Transverse colon (tissue), 4 donors: ENCODE results near the gene CRABP2. TPM values are rescaled to one million over a fixed set of nuclear protein-coding genes. Genes with fewer than 3 reads are reported as not detected.
A peak's percentile ranks its signal among the peaks of the same experiment; 100 is the strongest.

Source experiments
- DNase-seq: peaks from one replicate; pipeline ENCODE4 v3.0.0-alpha.2; 2019
- H3K27ac ChIP-seq, 4 donors: fragments of 200-600 bp; sonication (generic); 2 replicates each; pipeline ENCODE4 v1.5.1; 2016 to 2018; ENCODE audit warnings: inconsistent platforms in 4 of 4
- H3K27me3 ChIP-seq: fragments of 200-600 bp; sonication (generic); 2 replicates; pipeline ENCODE4 v1.5.1; 2017; ENCODE audit warnings: inconsistent platforms
- H3K36me3 ChIP-seq, 4 donors: fragments of 200-600 bp; sonication (generic); 2 replicates each; pipeline ENCODE4 v1.5.1; 2017 to 2019; ENCODE audit warnings: inconsistent platforms in 4 of 4
- H3K4me1 ChIP-seq, 4 donors: fragments of 200-600 bp; sonication (generic); 2 replicates each; pipeline ENCODE4 v1.5.1; 2017 to 2020; ENCODE audit warnings: inconsistent platforms in 4 of 4
- H3K4me3 ChIP-seq, 4 donors: fragments of 200-600 bp; sonication (generic); 1 replicate in 1 of 4; 2 replicates in 3 of 4; pipeline versions ENCODE4 v1.5.1 to v1.6.1; 2017 to 2019; ENCODE audit warnings: inconsistent platforms in 4 of 4
- H3K9me3 ChIP-seq, 2 donors: fragments of 200-600 bp; sonication (generic); 2 replicates each; pipeline ENCODE4 v1.5.1; 2017 to 2019; ENCODE audit warnings: inconsistent platforms in 2 of 2
- CTCF ChIP-seq, 5 experiments: fragments of 200-600 bp in 3 of 5; fragments of 450-650 bp in 2 of 5; sonication (generic) in 3 of 5; IDR thresholded peaks; 1 replicate in 2 of 5; 2 replicates in 3 of 5; pipeline ENCODE4 v1.5.1; 2016 to 2017; ENCODE audit warnings: antibody characterized with exemption in 5 of 5, inconsistent platforms in 3 of 5, mild to moderate bottlenecking in 2 of 5, moderate library complexity in 1 of 5
- EP300 ChIP-seq: sonication (generic); formaldehyde crosslinking; IDR thresholded peaks from one replicate; pipeline ENCODE4 v1.6.1; 2017; ENCODE audit warnings: antibody characterized with exemption, low read depth
- POLR2A ChIP-seq: fragments of 450-650 bp; IDR thresholded peaks from one replicate; pipeline ENCODE4 v1.6.1; 2016; ENCODE audit warnings: antibody characterized with exemption, mild to moderate bottlenecking, moderate library complexity
- POLR2AphosphoS5 ChIP-seq, 3 donors: sonication (generic); formaldehyde crosslinking; IDR thresholded peaks; one replicate each; pipeline ENCODE4 v1.6.1; 2016; ENCODE audit warnings: antibody characterized with exemption in 3 of 3
- WGBS, 2 donors: methylation state at CpG; one replicate each; pipeline ENCODE4 v1.1.5; 2018; ENCODE audit warnings: low coverage in 1 of 2; 5-methylcytosine and 5-hydroxymethylcytosine counted together
- in situ Hi-C, 4 donors: fragments of 200-750 bp; cut with MboI; loops; one replicate each; pipeline versions ENCODE4 v1.15.0 to v1.15.1; 2017; ENCODE audit warnings: low sequenced_read_pairs in 3 of 4, low pct_ligation_motif_present in 1 of 4, low pct_unique_long_range_greater_than_20kb in 1 of 4
- intact Hi-C: fragments of 100-400 bp; cut with DNase I; formaldehyde crosslinking; loops from one replicate; pipeline ENCODE4 v1.15.1; 2023; ENCODE audit warnings: low total_unique reads
- total RNA-seq, 4 donors: library from RNA; depleted of rRNA; stranded (reverse); fragments of >200 nt; gene quantifications; one replicate each; pipeline ENCODE4 v1.1.0, GENCODE V29; 2016

The CRABP2 gene
- total RNA-seq, 4 donors from 2014 or later, result 0.79 to 1.9 TPM; not detected in 2

- Histone ChIP-seq H3K4me1 (peaks cover 8 to 33% (median 26%) of the 10 kb centered on the region in 4 donors), H3K27ac (peak overlapping the region; percentile 56 to 79 (median 69)), H3K27me3 (peaks cover 77% of the 10 kb centered on the region), H3K9me3 (no peaks in the 10 kb centered on the region), H3K36me3 (no peaks in the 10 kb centered on the region), H3K4me3 (peak overlapping the region in 3 of 4 donors; percentile 19 to 43 (median 36))
- intact Hi-C loops, result loop anchor here (2.0 kb wide), 1 partner anchor 17 kb away; no protein-coding TSS in a partner anchor
- TF ChIP-seq CTCF (IDR thresholded peaks at IDR 0.05) (peak; percentile 72 to 87 (median 80)), EP300 (no peak), POLR2AphosphoS5 (IDR thresholded peaks at IDR 0.05) (peak in 1 of 3 donors; percentile 8), POLR2A (no peak)
- WGBS, 2 donors, result 1 to 2% methylated on average over 11 to 22 of the region's 22 CpGs
- DNase-seq, result peak; percentile 56
- in situ Hi-C loops, result loop anchor here in 2 of 4 donors (25.0 kb wide), 1 partner anchor 184 kb away; the partner anchor contains the start of genes INSRR (in 2 of the 2) and NTRK1 (in 2 of the 2)
These were observed 27.5 kb downstream of the CRABP2 start for GRCh38 chr1:156677616-156678596.

GRCh38 chr1:156676820-156677615 is 28.4 kb downstream of the CRABP2 start, which contains the start of gene NES:
Gene NES, minus strand, starts transcription at chr1:156677407. Its CDS starts 143 bp downstream, at chr1:156677264.
- TF ChIP-seq POLR2A (no peak), POLR2AphosphoS5 (IDR thresholded peaks at IDR 0.05) (peak in 1 of 3 donors; percentile 40)
- WGBS, 2 donors, result 0 to 1% methylated on average over 4 to 22 of the region's 70 CpGs
- in situ Hi-C loops, result loop anchor here in 2 of 4 donors (25.0 kb wide), 1 partner anchor 185 kb away; the partner anchor contains the start of genes INSRR (in 2 of the 2) and NTRK1 (in 2 of the 2)
- no peaks in the 10 kb centered on the region for H3K36me3 ChIP-seq
- H3K4me3 ChIP-seq, result peak within 1 kb of the TSS; percentile 7 to 43 (median 28)
- no peaks in the 10 kb centered on the region for H3K9me3 ChIP-seq
- peak; percentile 50 for DNase-seq
- intact Hi-C loops, result loop anchor here (2.0 kb wide), 1 partner anchor 16 kb away; no protein-coding TSS in a partner anchor
- peaks cover 8 to 33% (median 26%) of the 10 kb centered on the region in 4 donors for H3K4me1 ChIP-seq
- H3K27me3 ChIP-seq, result peaks cover 80% of the 10 kb centered on the region
- H3K27ac ChIP-seq, result peak within 1 kb of the TSS; percentile 56 to 79 (median 69)

- WGBS, 2 donors, result 41% methylated on average over 29 of the region's 49 CpGs; no CpG with 5 or more reads in 1 of the 2 donors
- no peaks in the 10 kb centered on the region for H3K36me3 ChIP-seq
- H3K27me3 ChIP-seq, result peaks cover 74% of the 10 kb centered on the region
- intact Hi-C loops (loop anchor here (2.0 kb wide), 1 partner anchor 15 kb away; no protein-coding TSS in a partner anchor), in situ Hi-C loops (loop anchor here in 2 of 4 donors (25.0 kb wide), 1 partner anchor 186 kb away; the partner anchor contains the start of genes INSRR (in 2 of the 2) and NTRK1 (in 2 of the 2))
- no peak for DNase-seq
- H3K9me3 ChIP-seq, result no peaks in the 10 kb centered on the region
- peak overlapping the region; percentile 7 to 43 (median 28) for H3K4me3 ChIP-seq
- H3K4me1 ChIP-seq, result peaks cover 8 to 33% (median 26%) of the 10 kb centered on the region in 4 donors
- TF ChIP-seq POLR2A, result no peak
- no peak for TF ChIP-seq POLR2AphosphoS5 (IDR thresholded peaks at IDR 0.05)
- TF ChIP-seq EP300, result no peak
- TF ChIP-seq CTCF (IDR thresholded peaks at IDR 0.05), result no peak
- peak overlapping the region; percentile 56 to 79 (median 69) for H3K27ac ChIP-seq
These were observed 29.1 kb downstream of the CRABP2 start for GRCh38 chr1:156676114-156676819.
